COLO668 (cell line): ENCODE measurements around the gene SF3A2.
A peak's percentile ranks its signal among the peaks of the same experiment; 100 is the strongest.

ENCODE experiments used
- DNase-seq: peaks from one replicate; lab custom pipeline; 2025; ENCODE audit not compliant: unreplicated experiment; lab: John Stamatoyannopoulos, UW

SF3A2 gene

DNA sequence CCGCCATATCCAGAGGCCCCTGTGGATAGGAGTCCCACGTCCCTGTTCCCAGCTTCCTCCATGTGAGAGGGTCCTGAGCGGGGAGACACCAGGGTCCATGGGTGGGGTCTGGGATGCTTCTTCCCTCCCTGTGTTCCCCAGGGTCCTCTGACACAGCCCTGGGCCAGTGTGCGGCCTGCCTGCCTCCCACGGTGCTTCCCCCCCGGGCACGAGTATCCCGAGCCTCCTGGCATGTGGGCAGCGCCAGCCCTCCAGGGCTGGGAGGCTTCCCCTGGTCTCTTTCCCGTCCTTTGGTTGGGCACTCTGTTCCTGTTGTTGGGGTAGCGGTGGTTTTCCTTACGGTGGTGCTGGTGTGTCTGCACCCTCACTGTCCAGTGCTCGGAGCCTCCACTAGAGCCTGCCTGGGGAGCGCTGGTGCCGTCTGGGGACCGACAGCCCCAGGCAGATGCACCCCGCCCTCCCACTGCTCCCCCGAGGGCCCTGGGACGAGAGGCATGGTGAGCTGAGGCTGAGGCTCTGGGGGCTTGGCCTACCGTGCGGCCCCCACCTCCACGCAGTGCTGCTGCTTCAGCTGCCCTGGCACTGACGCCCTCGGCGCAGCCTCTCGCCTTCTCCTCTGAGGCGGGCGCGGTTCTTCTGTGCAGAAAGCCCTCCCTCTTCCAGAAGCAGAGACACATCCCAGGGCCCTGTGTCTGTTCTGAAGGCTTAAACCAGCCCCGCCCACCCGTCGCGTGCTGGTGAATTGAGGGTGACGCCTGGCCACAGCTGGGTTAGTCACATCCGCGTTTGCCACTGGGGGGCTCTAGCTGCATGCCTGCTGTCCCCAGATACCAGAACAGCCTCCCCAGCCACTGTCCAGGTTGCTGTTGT lies 28.4 kb upstream of the SF3A2 start:
- DNase-seq: peak; percentile 24

GRCh38 chr19:2208975-2209374 lies 27.6 kb upstream of the SF3A2 start:
- no peak for DNase-seq

DNA sequence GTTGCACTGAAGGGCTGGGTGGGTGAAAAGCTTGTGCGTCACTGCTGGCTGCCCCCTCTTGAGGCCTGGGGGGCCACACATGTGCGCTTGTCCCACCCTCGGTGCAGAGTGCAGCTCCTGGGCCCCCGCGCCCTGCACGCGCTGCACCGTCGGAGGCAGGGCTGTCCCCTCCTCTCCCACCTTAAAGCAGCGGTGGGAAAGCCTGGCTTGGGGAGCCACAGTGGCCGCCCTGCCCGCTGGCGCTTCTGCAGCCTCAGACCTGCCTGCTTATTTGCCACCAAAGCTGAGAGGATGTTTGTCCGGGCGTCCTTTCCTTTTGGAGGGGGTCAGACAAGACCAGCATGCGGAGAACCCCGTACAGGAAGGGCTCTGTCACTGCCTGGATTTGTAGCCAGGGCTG lies 27.2 kb upstream of the SF3A2 start:
- no peak for DNase-seq

- no peak for DNase-seq
Observed at GRCh38 chr19:2210206-2210605, 26.4 kb upstream of the SF3A2 start.

- no peak for DNase-seq
Observed at GRCh38 chr19:2210987-2211740, 25.5 kb upstream of the SF3A2 start.

DNA sequence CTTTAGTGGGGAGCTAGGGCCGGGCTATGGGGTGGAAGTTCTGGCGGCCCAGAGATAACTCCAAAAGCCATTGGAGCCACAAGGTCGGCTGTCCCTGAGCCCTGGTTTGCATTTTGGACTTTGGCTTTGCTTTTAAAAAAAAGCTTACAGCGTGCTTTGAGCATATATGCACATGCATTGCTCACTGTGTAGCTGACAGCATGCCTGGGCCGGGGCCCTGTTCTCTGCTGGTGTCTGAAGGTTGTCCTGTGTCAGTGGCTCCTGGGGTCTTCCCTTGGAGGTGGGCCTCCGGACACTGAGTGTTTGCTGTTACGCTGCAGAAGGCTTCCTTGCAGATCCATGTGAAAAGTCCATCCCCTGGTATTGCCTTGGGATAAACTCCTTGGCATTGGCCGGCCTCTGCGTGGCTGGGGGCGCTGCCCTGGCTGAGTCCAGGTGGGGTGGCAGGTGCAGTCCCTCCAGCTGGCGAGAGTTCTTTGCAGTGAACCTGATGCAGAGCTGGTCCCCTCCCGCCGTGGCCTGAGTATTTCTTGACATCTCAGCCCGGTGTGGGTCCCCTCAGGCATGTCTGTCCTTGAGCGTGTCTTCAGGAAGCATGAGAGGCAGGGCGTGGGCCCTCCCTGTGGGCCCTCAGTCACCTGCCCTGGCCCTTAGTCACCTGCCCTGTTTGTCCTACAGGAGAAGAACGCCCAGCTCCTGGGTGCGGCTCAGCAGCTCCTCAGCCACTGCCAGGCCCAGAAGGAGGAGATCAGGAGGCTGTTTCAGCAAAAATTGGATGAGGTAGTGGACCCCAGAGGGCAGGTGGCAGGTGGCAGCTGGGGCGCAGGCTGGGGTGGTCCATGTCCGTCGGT lies 23.5 kb upstream of the SF3A2 start:
- DNase-seq: peak; percentile 60

DNA sequence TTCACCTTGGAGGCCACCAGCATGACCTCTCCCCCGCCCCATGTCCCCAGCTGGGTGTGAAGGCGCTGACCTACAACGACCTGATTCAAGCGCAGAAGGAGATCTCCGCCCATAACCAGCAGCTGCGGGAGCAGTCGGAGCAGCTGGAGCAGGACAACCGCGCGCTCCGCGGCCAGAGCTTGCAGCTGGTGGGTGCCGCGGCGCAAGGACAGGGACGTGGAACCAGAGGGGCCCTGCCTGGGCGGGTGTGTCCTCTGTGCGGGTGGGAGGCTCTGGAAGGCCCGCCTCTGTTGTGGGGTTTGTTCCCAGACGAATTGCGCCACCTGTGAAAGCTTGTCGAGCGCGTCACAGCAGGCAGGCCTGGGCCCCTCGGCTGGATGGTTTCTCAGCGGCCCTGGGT lies 22.8 kb upstream of the SF3A2 start:
- peak; percentile 88 for DNase-seq

DNA sequence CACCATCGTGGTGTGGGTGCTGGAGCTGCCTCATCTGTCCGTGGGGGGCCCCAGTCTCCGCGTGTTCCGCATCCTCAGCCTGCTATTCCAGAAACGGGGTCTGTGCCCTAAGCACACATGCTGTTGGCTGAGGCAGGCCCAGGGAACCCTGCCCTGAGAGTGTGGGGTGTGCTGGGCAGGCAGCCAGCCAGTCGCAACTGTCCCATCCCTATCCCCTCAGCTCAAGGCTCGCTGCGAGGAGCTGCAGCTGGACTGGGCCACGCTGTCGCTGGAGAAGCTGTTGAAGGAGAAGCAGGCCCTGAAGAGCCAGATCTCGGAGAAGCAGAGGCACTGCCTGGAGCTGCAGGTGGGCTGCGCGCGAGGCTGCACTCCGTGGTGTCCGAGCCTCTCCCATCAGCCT lies 22.4 kb upstream of the SF3A2 start:
- DNase-seq: no peak

GRCh38 chr19:2215281-2215751 lies 21.3 kb upstream of the SF3A2 start:
- peak; percentile 89 for DNase-seq

GRCh38 chr19:2216361-2217225 lies 20.0 kb upstream of the SF3A2 start:
- DNase-seq: peak; percentile 42

- DNase-seq: no peak
Observed at GRCh38 chr19:2217591-2217990, 19.0 kb upstream of the SF3A2 start.

DNA sequence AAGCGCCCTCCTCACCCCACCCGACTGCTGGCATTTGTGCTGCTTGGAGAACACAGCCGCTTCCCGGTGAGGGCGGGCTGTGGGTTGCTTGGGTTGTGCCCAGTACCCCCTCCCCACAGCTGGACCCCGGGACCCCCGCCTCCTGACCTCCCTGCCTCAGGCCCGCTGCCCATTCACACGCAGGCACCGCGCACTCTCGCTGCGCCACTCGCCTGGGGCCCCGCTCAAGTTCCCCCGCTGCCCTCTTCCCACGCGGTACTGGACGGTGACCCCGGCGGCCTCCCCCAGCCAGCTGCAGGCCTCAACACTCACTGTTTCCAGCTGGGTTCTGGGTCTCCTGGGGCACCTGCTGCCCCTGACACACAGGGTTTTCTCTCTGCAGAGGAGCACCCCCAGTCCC lies 16.9 kb upstream of the SF3A2 start:
- no peak for DNase-seq

- no peak for DNase-seq
Observed at GRCh38 chr19:2221250-2221831, 15.3 kb upstream of the SF3A2 start.

GRCh38 chr19:2221918-2222317 lies 14.7 kb upstream of the SF3A2 start:
- DNase-seq: no peak

- no peak for DNase-seq
Observed at GRCh38 chr19:2223391-2223790, 13.2 kb upstream of the SF3A2 start.

DNA sequence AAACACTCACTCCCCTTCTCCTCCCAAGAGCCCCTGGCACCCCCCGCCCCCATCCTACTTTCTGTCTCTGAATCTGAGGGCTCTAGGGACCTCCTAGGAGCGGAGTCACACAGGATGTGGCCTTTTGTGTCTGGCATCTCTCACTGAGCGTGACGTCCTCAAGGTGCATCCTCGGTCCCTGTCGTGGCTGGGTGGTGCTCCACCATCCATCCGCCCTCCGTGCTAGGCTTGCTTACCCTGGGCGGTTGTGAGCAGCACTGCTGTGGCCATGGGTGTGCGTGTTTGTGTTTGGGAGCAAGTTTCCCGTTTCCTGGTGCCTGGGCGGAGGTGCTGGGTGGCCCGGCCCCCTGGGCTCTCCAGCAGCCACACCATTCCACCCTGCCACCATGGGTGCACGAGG lies 12.7 kb upstream of the SF3A2 start:
- no peak for DNase-seq

DNA sequence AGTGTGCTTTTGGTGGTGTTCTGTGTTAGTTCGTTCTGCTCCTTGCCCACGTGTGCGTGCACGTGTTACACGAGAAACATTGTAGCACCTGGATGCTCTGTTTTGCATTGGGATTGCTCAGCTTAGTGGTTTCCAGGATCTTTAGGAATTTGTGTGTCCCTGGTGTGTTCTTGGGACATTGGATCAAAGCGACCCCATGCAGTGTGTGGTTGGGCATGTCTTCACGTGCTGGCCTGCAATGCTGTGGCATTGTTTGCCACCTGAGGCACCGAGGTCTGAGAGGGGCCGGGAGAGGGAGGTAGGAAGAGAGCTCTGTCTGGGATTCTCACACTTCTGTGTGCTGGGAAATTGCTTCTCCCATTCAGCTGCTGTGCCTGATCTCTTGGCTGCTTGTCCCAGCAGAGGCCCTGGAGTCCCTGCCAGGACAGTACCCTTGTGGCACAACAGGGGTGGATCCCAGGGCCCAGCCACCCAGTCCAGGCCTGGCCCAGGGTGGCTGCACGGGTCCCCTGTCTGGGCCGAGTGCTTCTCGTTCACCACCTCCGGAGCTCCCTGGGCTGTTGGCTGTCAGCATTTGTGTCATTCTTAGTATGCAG lies 11.8 kb upstream of the SF3A2 start:
- DNase-seq: no peak

GRCh38 chr19:2225415-2226050 lies 11.1 kb upstream of the SF3A2 start:
- no peak for DNase-seq
